Measurements from ENCODE around the gene MARK4. TPM values are rescaled to one million over a fixed set of nuclear protein-coding genes. Genes with fewer than 3 reads are reported as not detected.
A peak's percentile ranks its signal among the peaks of the same experiment; 100 is the strongest.

MARK4 gene
- total and polyA plus RNA-seq, 10 donors = 6.5 to 45.8 (median 26.3) TPM

GRCh38 chr19:45253396-45254027 lies 2.4 kb downstream of the MARK4 start:
- intact Hi-C loops (cut with DNase I; ENCODE audit: low total_unique reads) = no loop called here
- WGBS, 5 donors = 52 to 74% (median 67%) methylated on average over 11 to 12 of the region's 12 CpGs

GRCh38 chr19:45254044-45254531 lies 3.0 kb downstream of the MARK4 start:
- H3K4me1 ChIP-seq = peaks cover 10 to 73% (median 45%) of the 10 kb centered on the region in 6 donors
- no peaks in the 10 kb centered on the region for H3K9me3 ChIP-seq
- no peaks in the 10 kb centered on the region for H3K27me3 ChIP-seq (replicated peaks in 1 of 7)
- peak overlapping the region in 1 of 8 donors; percentile 79 for H3K4me3 ChIP-seq
- peaks cover 0 to 9% (median 0%) of the 10 kb centered on the region in 6 donors for H3K36me3 ChIP-seq
- intact Hi-C loops (cut with DNase I; ENCODE audit: low total_unique reads) = no loop called here
- TF ChIP-seq CTCF (IDR thresholded peaks at IDR 0.05 in 8 of 11, conservative IDR thresholded peaks at IDR 0.05 in 3 of 11) (peak in 1 of 11 experiments; percentile 28), POLR2A (IDR thresholded peaks at IDR 0.05) (no peak), POLR2AphosphoS5 (IDR thresholded peaks at IDR 0.05) (no peak)
- no peak overlapping the region for H3K27ac ChIP-seq
- DNase-seq = no peak
- WGBS, 5 donors = 69 to 87% (median 79%) methylated on average over 7 to 11 of the region's 11 CpGs

More at GRCh38 chr19:45253396-45254027, 2.4 kb downstream of the MARK4 start:
- Histone ChIP-seq H3K9me3 (no peaks in the 10 kb centered on the region), H3K4me1 (peaks cover 13 to 79% (median 51%) of the 10 kb centered on the region in 6 donors), H3K27ac (peak overlapping the region in 2 of 8 donors; percentile 42 to 88), H3K4me3 (peak overlapping the region in 1 of 8 donors; percentile 79), H3K27me3 (replicated peaks in 1 of 7) (no peaks in the 10 kb centered on the region), H3K36me3 (peaks cover 0 to 4% (median 0%) of the 10 kb centered on the region in 6 donors)
- TF ChIP-seq POLR2AphosphoS5 (IDR thresholded peaks at IDR 0.05) = no peak
- no peak for TF ChIP-seq POLR2A (IDR thresholded peaks at IDR 0.05)
- no peak for TF ChIP-seq CTCF (IDR thresholded peaks at IDR 0.05 in 8 of 11, conservative IDR thresholded peaks at IDR 0.05 in 3 of 11)
- DNase-seq = no peak

- DNase-seq = no peak
- H3K4me1 ChIP-seq = peaks cover 10 to 61% (median 38%) of the 10 kb centered on the region in 6 donors
- TF ChIP-seq CTCF (IDR thresholded peaks at IDR 0.05 in 8 of 11, conservative IDR thresholded peaks at IDR 0.05 in 3 of 11) (no peak), POLR2AphosphoS5 (IDR thresholded peaks at IDR 0.05) (peak in 1 of 3 donors; percentile 21)
- WGBS, 5 donors = 79 to 93% (median 88%) methylated on average over 9 of the region's 9 CpGs
- intact Hi-C loops (cut with DNase I; ENCODE audit: low total_unique reads) = no loop called here
- no peak overlapping the region for H3K27ac ChIP-seq
- no peaks in the 10 kb centered on the region for H3K9me3 ChIP-seq
- no peaks in the 10 kb centered on the region for H3K27me3 ChIP-seq (replicated peaks in 1 of 7)
- H3K36me3 ChIP-seq = peaks cover 0 to 22% (median 0%) of the 10 kb centered on the region in 6 donors
- H3K4me3 ChIP-seq = no peak overlapping the region
Observed at GRCh38 chr19:45255611-45256157, 4.6 kb downstream of the MARK4 start.

- TF ChIP-seq POLR2AphosphoS5 (IDR thresholded peaks at IDR 0.05) = no peak
- TF ChIP-seq POLR2A (IDR thresholded peaks at IDR 0.05) = no peak
- TF ChIP-seq CTCF (IDR thresholded peaks at IDR 0.05 in 8 of 11, conservative IDR thresholded peaks at IDR 0.05 in 3 of 11) = no peak
- no peak overlapping the region for H3K4me3 ChIP-seq
- no peak for DNase-seq
- H3K27me3 ChIP-seq (replicated peaks in 1 of 7) = no peaks in the 10 kb centered on the region
- intact Hi-C loops (cut with DNase I; ENCODE audit: low total_unique reads) = no loop called here
- H3K9me3 ChIP-seq = no peaks in the 10 kb centered on the region
- no peak overlapping the region for H3K27ac ChIP-seq
- peaks cover 0 to 29% (median 0%) of the 10 kb centered on the region in 6 donors for H3K36me3 ChIP-seq
- WGBS, 5 donors = 93 to 97% (median 95%) methylated on average over 4 of the region's 4 CpGs
- H3K4me1 ChIP-seq = peaks cover 10 to 55% (median 35%) of the 10 kb centered on the region in 6 donors
Observed at GRCh38 chr19:45256836-45257235, 5.8 kb downstream of the MARK4 start.

Data from spleen (tissue), 11 donors.